ENCODE data around the gene GPSM1. TPM values are rescaled to one million over a fixed set of nuclear protein-coding genes. Genes with fewer than 3 reads are reported as not detected.

GPSM1 gene
- total RNA-seq, 6 experiments from 2014 or later, result 1.3 to 4.8 (median 4.1) TPM

GRCh38 chr9:136354592-136355085, 27.3 kb downstream of the GPSM1 start:
- H3K9me3 ChIP-seq, result no peaks in the 10 kb centered on the region
- no peak overlapping the region for H3K27ac ChIP-seq
- TF ChIP-seq POLR2A (IDR thresholded peaks at IDR 0.05) (no peak), CTCF (IDR thresholded peaks at IDR 0.05) (no peak)
- intact Hi-C loops (cut with DNase I), result no loop called here
- ATAC-seq (peak in 1 of 4 donors; percentile 43), DNase-seq (no peak)
- 40% methylated on average over 6 of the region's 17 CpGs for WGBS (ENCODE audit: insufficient coverage, low coverage, low lambda C conversion rate, missing lambda C conversion rate)
- H3K36me3 ChIP-seq, result no peaks in the 10 kb centered on the region
- H3K4me3 ChIP-seq, result no peak overlapping the region
- H3K27me3 ChIP-seq, result no peaks in the 10 kb centered on the region
- no peaks in the 10 kb centered on the region for H3K4me1 ChIP-seq

- no peaks in the 10 kb centered on the region for H3K36me3 ChIP-seq
- H3K27me3 ChIP-seq, result no peaks in the 10 kb centered on the region
- H3K27ac ChIP-seq, result no peak overlapping the region
- no peaks in the 10 kb centered on the region for H3K4me1 ChIP-seq
- no peak overlapping the region for H3K4me3 ChIP-seq
- DNase-seq (no peak), ATAC-seq (no peak)
- no peak for TF ChIP-seq CTCF (IDR thresholded peaks at IDR 0.05)
- no peak for TF ChIP-seq POLR2A (IDR thresholded peaks at IDR 0.05)
- intact Hi-C loops (cut with DNase I), result no loop called here
- 59% methylated on average over 4 of the region's 54 CpGs for WGBS (ENCODE audit: insufficient coverage, low coverage, low lambda C conversion rate, missing lambda C conversion rate)
- H3K9me3 ChIP-seq, result no peaks in the 10 kb centered on the region
These were observed 28.5 kb downstream of the GPSM1 start for GRCh38 chr9:136355616-136356557.

- DNase-seq, result no peak
- Histone ChIP-seq H3K4me1 (no peaks in the 10 kb centered on the region), H3K9me3 (no peaks in the 10 kb centered on the region), H3K27me3 (no peaks in the 10 kb centered on the region), H3K4me3 (no peak overlapping the region), H3K27ac (no peak overlapping the region), H3K36me3 (no peaks in the 10 kb centered on the region)
- 80% methylated on average over 2 of the region's 22 CpGs for WGBS (ENCODE audit: insufficient coverage, low coverage, low lambda C conversion rate, missing lambda C conversion rate)
- intact Hi-C loops (cut with DNase I), result no loop called here
- TF ChIP-seq CTCF (IDR thresholded peaks at IDR 0.05), result no peak
- no peak for TF ChIP-seq POLR2A (IDR thresholded peaks at IDR 0.05)
- ATAC-seq, result no peak
These were observed 29.9 kb downstream of the GPSM1 start for GRCh38 chr9:136357202-136357725.

GRCh38 chr9:136358016-136358415, 30.7 kb downstream of the GPSM1 start:
- ATAC-seq (no peak), DNase-seq (no peak)
- H3K27ac ChIP-seq, result no peak overlapping the region
- WGBS (ENCODE audit: insufficient coverage, low coverage, low lambda C conversion rate, missing lambda C conversion rate), result 92% methylated on average over 4 of the region's 29 CpGs
- intact Hi-C loops (cut with DNase I), result no loop called here
- no peaks in the 10 kb centered on the region for H3K27me3 ChIP-seq
- no peaks in the 10 kb centered on the region for H3K4me1 ChIP-seq
- no peaks in the 10 kb centered on the region for H3K36me3 ChIP-seq
- H3K4me3 ChIP-seq, result no peak overlapping the region
- no peaks in the 10 kb centered on the region for H3K9me3 ChIP-seq
- TF ChIP-seq POLR2A (IDR thresholded peaks at IDR 0.05), result no peak
- TF ChIP-seq CTCF (IDR thresholded peaks at IDR 0.05), result no peak
